Measurements from ENCODE around the gene NCAPH2. TPM values are rescaled to one million over a fixed set of nuclear protein-coding genes. Genes with fewer than 3 reads are reported as not detected.
A peak's percentile ranks its signal among the peaks of the same experiment; 100 is the strongest.

NCAPH2 gene
- total and polyA plus RNA-seq, 3 donors from 2014 or later, result 67.4 to 89.2 (median 88.5) TPM

GRCh38 chr22:50469377-50470305 lies 38.4 kb upstream of the NCAPH2 start:
- no peak overlapping the region for H3K27ac ChIP-seq
- H3K4me1 ChIP-seq, result peaks cover 19% of the 10 kb centered on the region

GRCh38 chr22:50470491-50470890 lies 37.5 kb upstream of the NCAPH2 start:
- Histone ChIP-seq H3K27me3 (no peaks in the 10 kb centered on the region), H3K4me1 (peaks cover 19% of the 10 kb centered on the region), H3K27ac (no peak overlapping the region), H3K9me3 (no peaks in the 10 kb centered on the region), H3K4me3 (no peak overlapping the region), H3K36me3 (ENCODE audit: low read depth, missing control alignments) (no peaks in the 10 kb centered on the region)
- intact Hi-C loops (cut with DNase I; ENCODE audit: low total_unique reads), result no loop called here
- DNase-seq, result no peak
- WGBS, 2 donors, result 78 to 79% methylated on average over 4 to 5 of the region's 6 CpGs
- TF ChIP-seq POLR2A (IDR thresholded peaks at IDR 0.05) (no peak), CTCF (IDR thresholded peaks at IDR 0.05) (no peak)

More at GRCh38 chr22:50469377-50470305, 38.4 kb upstream of the NCAPH2 start:
- H3K4me3 ChIP-seq, result no peak overlapping the region
- peak; percentile 26 for DNase-seq
- TF ChIP-seq POLR2A (IDR thresholded peaks at IDR 0.05) (no peak), CTCF (IDR thresholded peaks at IDR 0.05) (no peak)
- no peaks in the 10 kb centered on the region for H3K9me3 ChIP-seq
- WGBS, 2 donors, result 47 to 70% methylated on average over 3 to 25 of the region's 25 CpGs
- intact Hi-C loops (cut with DNase I; ENCODE audit: low total_unique reads), result no loop called here
- H3K36me3 ChIP-seq (ENCODE audit: low read depth, missing control alignments), result no peaks in the 10 kb centered on the region
- no peaks in the 10 kb centered on the region for H3K27me3 ChIP-seq

- Histone ChIP-seq H3K9me3 (no peaks in the 10 kb centered on the region), H3K36me3 (ENCODE audit: low read depth, missing control alignments) (no peaks in the 10 kb centered on the region), H3K27me3 (no peaks in the 10 kb centered on the region), H3K4me3 (no peak overlapping the region), H3K4me1 (peaks cover 19% of the 10 kb centered on the region), H3K27ac (no peak overlapping the region)
- DNase-seq, result no peak
- intact Hi-C loops (cut with DNase I; ENCODE audit: low total_unique reads), result no loop called here
- no peak for TF ChIP-seq CTCF (IDR thresholded peaks at IDR 0.05)
- no peak for TF ChIP-seq POLR2A (IDR thresholded peaks at IDR 0.05)
- 74 to 77% methylated on average over 10 to 21 of the region's 21 CpGs for WGBS, 2 donors
These were observed 36.7 kb upstream of the NCAPH2 start for GRCh38 chr22:50471197-50471847.

GRCh38 chr22:50471962-50472361 lies 36.1 kb upstream of the NCAPH2 start:
- H3K4me1 ChIP-seq, result peaks cover 19% of the 10 kb centered on the region
- no peaks in the 10 kb centered on the region for H3K9me3 ChIP-seq
- H3K27ac ChIP-seq, result no peak overlapping the region
- H3K27me3 ChIP-seq, result no peaks in the 10 kb centered on the region
- no peaks in the 10 kb centered on the region for H3K36me3 ChIP-seq (ENCODE audit: low read depth, missing control alignments)
- no peak overlapping the region for H3K4me3 ChIP-seq
- intact Hi-C loops (cut with DNase I; ENCODE audit: low total_unique reads), result no loop called here
- TF ChIP-seq POLR2A (IDR thresholded peaks at IDR 0.05), result no peak
- TF ChIP-seq CTCF (IDR thresholded peaks at IDR 0.05), result no peak
- DNase-seq, result no peak
- WGBS, 2 donors, result 76 to 92% methylated on average over 2 to 5 of the region's 5 CpGs
